Keratinocyte (primary cell): Measurements from ENCODE around the gene PDE4DIP. TPM values are rescaled to one million over a fixed set of nuclear protein-coding genes. Genes with fewer than 3 reads are reported as not detected.
"Not testable (repeated sequence)": the region's sequence is repeated elsewhere in the genome, so short reads cannot be mapped to it uniquely, and the experiment has no call there.

ENCODE experiments used
- DNase-seq: peaks from one replicate; pipeline ENCODE4 v3.0.0-alpha.2; 2011; ENCODE audit warnings: low read depth, missing footprints, low spot score
- FAIRE-seq: peaks from 2 replicates; lab custom pipeline; 2011; peaks lifted over from hg19 to GRCh38; lab: Jason Lieb, UNC
- H2AFZ ChIP-seq: 2 replicates; pipeline ENCODE4 v1.6.0; 2012; ENCODE audit warnings: low read length, control low read depth, inconsistent platforms; ENCODE audit not compliant: control insufficient read depth
- H3K27ac ChIP-seq: 2 replicates; pipeline ENCODE4 v1.5.1; 2011; ENCODE audit warnings: low read length; ENCODE audit not compliant: control insufficient read depth, insufficient read depth
- H3K27me3 ChIP-seq: 3 replicates; pipeline ENCODE4 v1.6.0; 2011; ENCODE audit warnings: low read length; ENCODE audit not compliant: control insufficient read depth, insufficient read depth; ENCODE audit errors: extremely low read depth
- H3K36me3 ChIP-seq, 2 experiments: 2 replicates in 1 of 2; 3 replicates in 1 of 2; pipeline ENCODE4 v1.5.1; 2011; ENCODE audit warnings: low read length in 2 of 2, mild to moderate bottlenecking in 1 of 2; ENCODE audit not compliant: control insufficient read depth in 2 of 2, insufficient read depth in 2 of 2; ENCODE audit errors: extremely low read depth in 1 of 2
- H3K4me1 ChIP-seq: 3 replicates; pipeline ENCODE4 v1.5.1; 2011; ENCODE audit warnings: low read length; ENCODE audit not compliant: control insufficient read depth, insufficient read depth; ENCODE audit errors: extremely low read depth
- H3K4me2 ChIP-seq: 3 replicates; pipeline ENCODE4 v1.6.0; 2011; ENCODE audit warnings: low read depth, low read length; ENCODE audit not compliant: control insufficient read depth, insufficient read depth; ENCODE audit errors: extremely low read depth
- H3K4me3 ChIP-seq, 3 experiments: fragments of 200-600 bp in 1 of 3; sonication (generic) in 1 of 3; 2 replicates in 2 of 3; 3 replicates in 1 of 3; pipeline ENCODE4 v1.5.1; 2011 to 2016; ENCODE audit warnings: low read length in 3 of 3, mild to moderate bottlenecking in 3 of 3, control low read depth in 2 of 3, inconsistent platforms in 1 of 3, low read depth in 1 of 3, mixed read lengths in 1 of 3, mixed run types in 1 of 3, moderate library complexity in 1 of 3; ENCODE audit not compliant: control insufficient read depth in 2 of 3, insufficient read depth in 2 of 3; ENCODE audit errors: extremely low read depth in 1 of 3
- H3K79me2 ChIP-seq: 2 replicates; pipeline ENCODE4 v1.6.0; 2012; ENCODE audit warnings: low read length; ENCODE audit not compliant: control insufficient read depth, insufficient read depth
- H3K9ac ChIP-seq: 3 replicates; pipeline ENCODE4 v1.6.0; 2011; ENCODE audit warnings: low read length; ENCODE audit not compliant: control insufficient read depth, insufficient read depth; ENCODE audit errors: extremely low read depth
- H3K9me1 ChIP-seq: 3 replicates; pipeline ENCODE4 v1.6.0; 2011; ENCODE audit warnings: low read length; ENCODE audit not compliant: control insufficient read depth, insufficient read depth; ENCODE audit errors: extremely low read depth
- H3K9me3 ChIP-seq: 2 replicates; pipeline ENCODE4 v1.5.1; 2012; ENCODE audit warnings: low read depth, low read length; ENCODE audit not compliant: control insufficient read depth
- H4K20me1 ChIP-seq: 3 replicates; pipeline ENCODE4 v1.6.0; 2011; ENCODE audit warnings: low read length; ENCODE audit not compliant: control insufficient read depth, insufficient read depth; ENCODE audit errors: extremely low read depth
- dilution Hi-C: fragments of 300-500 bp; cut with MboI; formaldehyde crosslinking; loops from one replicate; pipeline ENCODE4 v1.7.0; 2020; ENCODE audit warnings: low sequenced_read_pairs; ENCODE audit not compliant: extremely low pct_ligation_motif_present
- polyA plus RNA-seq, 5 experiments: library from polyadenylated mRNA; depleted of rRNA in 3 of 5; stranded (reverse) in 3 of 5; stranded (forward) in 1 of 5; unstranded in 1 of 5; fragments of >200 nt; gene quantifications; 1 replicate in 1 of 5; 2 replicates in 3 of 5; 3 replicates in 1 of 5; pipeline versions ENCODE4 v1.2.1 to v1.2.3, GENCODE V29; 2011 to 2012; ENCODE audit warnings: missing spikeins in 2 of 5, low read depth in 1 of 5, low replicate concordance in 1 of 5

Gene PDE4DIP
- polyA plus RNA-seq, 1 donor (not counting 4 experiments of a cell fraction or from before 2014, with no cell fraction given), result 31.5 TPM

- H3K27me3 ChIP-seq, H3K9me1 ChIP-seq, H3K4me3 ChIP-seq, FAIRE-seq, H3K4me2 ChIP-seq, H2AFZ ChIP-seq, H3K79me2 ChIP-seq, H3K4me1 ChIP-seq, H4K20me1 ChIP-seq, H3K9ac ChIP-seq, H3K36me3 ChIP-seq, DNase-seq, H3K27ac ChIP-seq, dilution Hi-C loops, H3K9me3 ChIP-seq: not testable (repeated sequence)
Observed at GRCh38 chr1:148853363-148853762, 9.1 kb downstream of the PDE4DIP start.

- DNase-seq, H4K20me1 ChIP-seq, H3K36me3 ChIP-seq, H3K27me3 ChIP-seq, H3K4me3 ChIP-seq, dilution Hi-C loops, H3K9ac ChIP-seq, H3K27ac ChIP-seq, H3K9me1 ChIP-seq, H3K4me2 ChIP-seq, H3K4me1 ChIP-seq, H3K9me3 ChIP-seq, FAIRE-seq, H2AFZ ChIP-seq, H3K79me2 ChIP-seq: not testable (repeated sequence)
Observed at GRCh38 chr1:148854063-148854462, 9.8 kb downstream of the PDE4DIP start.

GRCh38 chr1:148855367-148855766 lies 11.1 kb downstream of the PDE4DIP start:
- H3K4me3 ChIP-seq, H3K36me3 ChIP-seq, H4K20me1 ChIP-seq, H3K4me2 ChIP-seq, H3K4me1 ChIP-seq, H3K9ac ChIP-seq, H3K27ac ChIP-seq, dilution Hi-C loops, H2AFZ ChIP-seq, DNase-seq, FAIRE-seq, H3K9me3 ChIP-seq, H3K9me1 ChIP-seq, H3K27me3 ChIP-seq, H3K79me2 ChIP-seq: not testable (repeated sequence)

- H2AFZ ChIP-seq, DNase-seq, dilution Hi-C loops, H3K79me2 ChIP-seq, H3K4me1 ChIP-seq, H3K36me3 ChIP-seq, H3K9me3 ChIP-seq, H3K4me3 ChIP-seq, H3K27ac ChIP-seq, H3K4me2 ChIP-seq, H3K9me1 ChIP-seq, H4K20me1 ChIP-seq, FAIRE-seq, H3K27me3 ChIP-seq, H3K9ac ChIP-seq: not testable (repeated sequence)
Observed at GRCh38 chr1:148860049-148860448, 15.8 kb downstream of the PDE4DIP start.

- FAIRE-seq, H3K27ac ChIP-seq, H3K4me3 ChIP-seq, H3K79me2 ChIP-seq, H3K4me1 ChIP-seq, H3K9ac ChIP-seq, DNase-seq, H3K27me3 ChIP-seq, H3K9me1 ChIP-seq, dilution Hi-C loops, H3K36me3 ChIP-seq, H4K20me1 ChIP-seq, H3K9me3 ChIP-seq, H2AFZ ChIP-seq, H3K4me2 ChIP-seq: not testable (repeated sequence)
Observed at GRCh38 chr1:148860579-148861259, 16.5 kb downstream of the PDE4DIP start.
